IPS-15b (cell line): ENCODE results near the gene COQ5.

Experiments
- H3K27me3 ChIP-seq: one replicate; pipeline ENCODE4 v1.6.1; 2013; ENCODE audit warnings: low read length; ENCODE audit not compliant: control insufficient read depth, insufficient read depth
- H3K36me3 ChIP-seq: one replicate; pipeline ENCODE4 v1.6.1; 2013; ENCODE audit warnings: low read length; ENCODE audit not compliant: control insufficient read depth, insufficient read depth
- H3K4me1 ChIP-seq: one replicate; pipeline ENCODE4 v1.6.1; 2013; ENCODE audit warnings: mild to moderate bottlenecking, low read length; ENCODE audit not compliant: control insufficient read depth, insufficient read depth
- H3K4me3 ChIP-seq: one replicate; pipeline ENCODE4 v1.5.1; 2013; ENCODE audit warnings: low read depth, low read length
- H3K9ac ChIP-seq: one replicate; pipeline ENCODE4 v1.6.1; 2013; ENCODE audit warnings: low read depth, mild to moderate bottlenecking, low read length
- H3K9me3 ChIP-seq: one replicate; pipeline ENCODE4 v1.6.1; 2013; ENCODE audit warnings: mild to moderate bottlenecking, low read length; ENCODE audit not compliant: control insufficient read depth, insufficient read depth

COQ5 gene

DNA sequence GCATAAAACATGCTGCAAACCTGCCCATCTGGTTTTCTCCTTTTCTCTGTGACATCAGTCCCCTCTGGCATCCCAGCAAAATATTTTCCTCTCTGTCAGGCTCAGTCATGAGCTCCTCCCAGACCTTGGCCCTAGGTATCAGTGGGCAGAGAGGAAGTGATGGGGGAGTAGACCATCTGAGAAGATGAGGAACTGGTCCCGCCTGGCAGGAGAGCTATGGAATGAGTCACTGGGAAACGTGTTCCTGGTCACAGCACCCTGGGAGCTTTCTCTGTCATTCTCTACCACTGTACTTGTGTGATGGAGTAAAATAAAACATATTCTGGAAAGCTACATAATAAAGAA, 54.4 kb downstream of the COQ5 start:
- Histone ChIP-seq H3K9ac (no peak overlapping the region), H3K9me3 (no peaks in the 10 kb centered on the region), H3K4me1 (peaks cover under 1% of the 10 kb centered on the region), H3K4me3 (no peak overlapping the region), H3K36me3 (no peaks in the 10 kb centered on the region), H3K27me3 (no peaks in the 10 kb centered on the region)

DNA sequence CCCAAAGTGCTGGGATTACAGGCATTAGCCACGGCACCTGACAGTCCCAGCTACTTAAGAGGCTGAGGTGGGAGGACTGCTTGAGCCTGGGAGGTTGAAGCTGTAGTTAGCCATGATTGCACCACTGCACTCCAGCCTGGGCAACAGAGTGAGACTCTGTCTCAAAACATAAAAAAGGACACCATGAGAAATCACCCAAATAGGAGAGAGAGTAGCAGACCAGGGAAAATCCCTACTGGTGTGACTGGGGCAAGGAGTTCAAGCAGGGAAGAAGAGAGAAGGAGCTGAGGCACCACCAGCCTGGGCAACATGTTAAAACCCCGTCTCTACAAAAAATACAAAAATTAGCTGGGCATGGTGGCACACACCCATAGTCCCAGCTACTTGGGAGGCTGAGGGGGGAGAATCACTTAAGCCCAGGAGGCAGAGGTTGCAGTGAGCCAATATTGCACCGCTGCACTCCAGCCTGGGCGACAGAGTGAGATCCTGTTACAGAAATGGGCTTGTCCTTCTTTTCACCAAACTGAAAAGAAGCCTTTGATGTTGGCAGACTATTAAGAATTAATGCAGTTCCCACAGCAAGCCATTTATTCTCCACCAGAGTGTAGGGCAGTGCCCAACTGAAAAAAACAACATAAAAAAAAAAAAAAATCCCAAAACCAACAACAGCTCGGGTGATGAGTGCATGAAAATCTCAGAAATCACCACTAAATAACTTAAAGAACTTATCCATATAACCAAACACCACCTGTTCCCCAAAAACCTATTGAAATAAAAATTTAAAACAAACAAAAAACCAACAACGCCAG, 54.9 kb downstream of the COQ5 start:
- Histone ChIP-seq H3K27me3 (no peaks in the 10 kb centered on the region), H3K4me3 (no peak overlapping the region), H3K36me3 (no peaks in the 10 kb centered on the region), H3K4me1 (no peaks in the 10 kb centered on the region), H3K9ac (no peak overlapping the region), H3K9me3 (no peaks in the 10 kb centered on the region)

DNA sequence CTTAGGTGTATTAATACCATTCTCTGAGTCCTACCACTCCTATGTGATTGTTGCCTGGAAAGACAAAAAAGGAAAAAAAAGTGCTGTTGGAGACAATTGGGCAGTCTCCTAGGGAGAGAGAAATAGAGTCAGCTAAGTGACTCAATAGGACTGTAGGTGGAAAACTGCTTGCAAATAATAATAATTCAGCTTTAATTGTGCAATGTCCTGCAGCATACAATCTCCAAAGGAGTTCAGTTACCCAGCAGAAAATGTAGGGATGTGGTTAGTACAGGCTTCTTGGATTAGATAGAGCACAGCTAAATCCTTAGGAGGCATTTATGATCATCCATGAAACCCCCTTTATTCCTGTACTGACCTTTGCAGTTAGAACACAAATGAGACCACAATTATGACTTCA, 56.4 kb downstream of the COQ5 start:
- Histone ChIP-seq H3K9ac (no peak overlapping the region), H3K4me1 (no peaks in the 10 kb centered on the region), H3K4me3 (no peak overlapping the region), H3K36me3 (no peaks in the 10 kb centered on the region), H3K9me3 (no peaks in the 10 kb centered on the region), H3K27me3 (no peaks in the 10 kb centered on the region)

- Histone ChIP-seq H3K36me3 (peaks cover 3% of the 10 kb centered on the region), H3K4me1 (peaks cover 3% of the 10 kb centered on the region), H3K4me3 (peak overlapping the region; percentile 83), H3K27me3 (no peaks in the 10 kb centered on the region), H3K9ac (peak overlapping the region; percentile 83), H3K9me3 (no peaks in the 10 kb centered on the region)
Measured at GRCh38 chr12:120470150-120470784, 58.7 kb downstream of the COQ5 start.

DNA sequence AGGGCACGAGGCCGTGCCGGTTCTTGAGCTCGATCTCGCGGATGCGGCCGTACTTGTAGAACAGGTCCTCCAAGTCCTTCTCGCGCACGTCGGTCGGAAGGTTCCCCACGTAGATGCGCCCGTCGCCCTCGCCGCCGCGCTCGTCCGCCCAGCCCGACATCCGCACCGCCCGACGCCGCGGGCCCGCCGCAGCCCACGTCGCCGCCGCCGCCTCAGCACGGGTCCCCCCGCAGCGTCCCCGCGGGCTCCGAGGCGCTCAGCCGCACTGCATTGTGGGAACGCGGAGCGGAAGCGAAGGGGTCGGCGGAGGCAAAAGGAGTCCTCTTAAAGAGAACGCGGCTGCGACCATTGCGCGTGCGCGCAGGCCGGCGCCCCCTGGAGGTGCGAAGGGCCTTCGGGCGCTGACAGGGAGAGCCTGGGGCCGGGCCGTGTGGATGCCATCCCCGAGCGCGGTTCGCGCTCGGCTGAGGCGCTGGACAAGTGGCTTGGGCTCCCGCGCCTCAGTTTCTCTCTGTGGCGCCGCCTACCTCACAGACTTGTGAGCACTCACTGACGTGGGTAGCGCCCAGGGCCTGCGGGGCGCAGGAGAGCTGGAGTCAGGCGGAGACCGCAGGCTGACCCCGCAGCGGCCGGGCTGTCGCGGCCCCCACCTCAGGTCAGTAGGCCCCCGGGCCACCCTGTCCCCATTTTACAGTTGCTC, 59.4 kb downstream of the COQ5 start, which contains the start of gene SRSF9:
Gene SRSF9 (minus strand): TSS at position 299 of the 700 bp plus-strand sequence. CDS start 139 bp downstream, at position 160.
- peaks cover 9% of the 10 kb centered on the region for H3K36me3 ChIP-seq
- peak within 1 kb of the TSS; percentile 87 for H3K9ac ChIP-seq
- no peaks in the 10 kb centered on the region for H3K27me3 ChIP-seq
- H3K9me3 ChIP-seq, result no peaks in the 10 kb centered on the region
- H3K4me1 ChIP-seq, result peaks cover 3% of the 10 kb centered on the region
- peak within 1 kb of the TSS; percentile 83 for H3K4me3 ChIP-seq

- Histone ChIP-seq H3K4me1 (peaks cover 3% of the 10 kb centered on the region), H3K4me3 (peak overlapping the region; percentile 82), H3K27me3 (no peaks in the 10 kb centered on the region), H3K9ac (peak overlapping the region; percentile 87), H3K36me3 (peaks cover 14% of the 10 kb centered on the region), H3K9me3 (no peaks in the 10 kb centered on the region)
Measured at GRCh38 chr12:120468821-120469449, 60.0 kb downstream of the COQ5 start.

- Histone ChIP-seq H3K4me3 (peak overlapping the region; percentile 82), H3K4me1 (peaks cover 3% of the 10 kb centered on the region), H3K27me3 (no peaks in the 10 kb centered on the region), H3K9me3 (no peaks in the 10 kb centered on the region), H3K36me3 (peaks cover 20% of the 10 kb centered on the region), H3K9ac (peak overlapping the region; percentile 87)
Measured at GRCh38 chr12:120468325-120468820, 60.6 kb downstream of the COQ5 start.

DNA sequence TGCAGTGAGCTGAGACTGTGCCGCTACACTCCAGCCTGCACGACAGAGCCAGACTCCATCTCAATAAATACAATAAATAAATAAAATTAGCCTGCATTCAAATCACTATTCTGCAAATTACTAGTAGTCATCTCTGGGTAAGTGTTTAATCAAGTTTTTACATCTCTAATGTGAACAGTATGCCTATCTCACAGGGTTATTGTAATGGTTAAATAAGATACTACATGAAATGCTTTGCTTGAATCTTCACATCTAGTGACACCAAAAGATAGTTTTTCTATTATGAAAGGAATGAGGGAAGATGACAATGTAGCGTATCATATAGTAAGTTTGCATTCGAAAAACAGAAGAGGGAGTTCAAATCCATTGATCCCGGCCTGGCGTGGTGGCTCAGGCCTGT, 61.5 kb downstream of the COQ5 start:
- Histone ChIP-seq H3K4me3 (no peak overlapping the region), H3K9ac (no peak overlapping the region), H3K4me1 (peaks cover 3% of the 10 kb centered on the region), H3K9me3 (no peaks in the 10 kb centered on the region), H3K27me3 (no peaks in the 10 kb centered on the region), H3K36me3 (peaks cover 27% of the 10 kb centered on the region)

DNA sequence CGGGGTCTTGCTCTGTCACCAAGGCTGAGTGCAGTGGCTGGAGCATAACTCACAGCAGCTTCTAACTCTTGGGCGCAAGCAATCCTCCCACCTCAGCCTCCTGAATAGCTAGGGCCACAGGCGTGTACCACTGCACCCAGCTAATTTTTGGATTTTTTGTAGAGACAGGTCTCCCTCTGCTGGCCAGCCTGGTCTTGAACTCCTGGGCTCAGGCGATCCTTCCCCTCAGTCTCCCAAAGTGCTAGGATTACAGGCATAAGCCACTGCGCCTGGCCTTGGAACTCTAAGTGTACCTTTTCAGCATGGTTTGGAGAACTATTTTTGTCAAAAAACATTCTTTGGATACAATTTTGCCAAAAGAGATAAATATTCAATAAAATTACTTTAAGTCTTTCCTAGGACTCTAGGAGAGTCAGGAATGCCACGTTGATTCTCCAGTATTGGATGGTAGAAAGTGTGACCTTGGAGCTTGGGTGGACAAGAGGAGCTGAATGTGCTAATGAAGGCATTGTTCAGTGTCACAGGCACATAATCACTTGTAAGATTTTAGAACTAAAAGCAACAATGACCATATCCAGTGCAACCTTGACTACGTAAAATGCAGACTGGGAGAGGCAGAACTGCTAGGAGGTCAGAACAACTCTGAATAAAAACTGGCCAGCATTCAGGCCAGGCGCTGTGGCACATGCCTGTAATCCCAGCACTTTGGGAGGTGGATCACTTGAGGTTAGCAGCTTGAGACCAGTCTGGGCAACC, 62.2 kb downstream of the COQ5 start:
- Histone ChIP-seq H3K36me3 (peaks cover 28% of the 10 kb centered on the region), H3K4me1 (peaks cover 3% of the 10 kb centered on the region), H3K9ac (no peak overlapping the region), H3K9me3 (no peaks in the 10 kb centered on the region), H3K27me3 (no peaks in the 10 kb centered on the region), H3K4me3 (no peak overlapping the region)

GRCh38 chr12:120465756-120466155, 63.2 kb downstream of the COQ5 start:
- Histone ChIP-seq H3K9ac (no peak overlapping the region), H3K9me3 (no peaks in the 10 kb centered on the region), H3K4me1 (peaks cover 3% of the 10 kb centered on the region), H3K36me3 (peaks cover 28% of the 10 kb centered on the region), H3K4me3 (no peak overlapping the region), H3K27me3 (no peaks in the 10 kb centered on the region)

- no peak overlapping the region for H3K4me3 ChIP-seq
- no peaks in the 10 kb centered on the region for H3K9me3 ChIP-seq
- H3K9ac ChIP-seq, result no peak overlapping the region
- H3K4me1 ChIP-seq, result peaks cover 3% of the 10 kb centered on the region
- no peaks in the 10 kb centered on the region for H3K27me3 ChIP-seq
- peaks cover 40% of the 10 kb centered on the region for H3K36me3 ChIP-seq
Measured at GRCh38 chr12:120463712-120464111, 65.2 kb downstream of the COQ5 start.
